GM23338 (cell line): ENCODE data around the gene TAF4. TPM values are rescaled to one million over a fixed set of nuclear protein-coding genes. Genes with fewer than 3 reads are reported as not detected.

ENCODE experiments used
- ATAC-seq: fragments of 200-7000 bp; cut with Tn5 transposase; 3 replicates; pipeline ENCODE4 v1.9.1; 2020
- DNase-seq: peaks from one replicate; pipeline ENCODE4 v3.0.0-alpha.2; 2015; ENCODE audit warnings: low spot score
- H2AFZ ChIP-seq: fragments of 200-600 bp; sonication (generic); 2 replicates; pipeline ENCODE4 v1.8.0; 2016; ENCODE audit warnings: antibody characterized with exemption, mild to moderate bottlenecking, moderate library complexity
- H3F3A ChIP-seq: fragments of 200-600 bp; sonication (generic); replicated peaks from 2 replicates; pipeline ENCODE4 v1.8.0; 2017; ENCODE audit warnings: antibody characterized with exemption, mixed run types, low read depth
- H3K27ac ChIP-seq: fragments of 200-600 bp; sonication (generic); 2 replicates; pipeline ENCODE4 v1.6.1; 2016; ENCODE audit warnings: low read depth
- H3K27me3 ChIP-seq: fragments of 200-600 bp; sonication (generic); 2 replicates; pipeline ENCODE4 v1.8.0; 2016; ENCODE audit warnings: mild to moderate bottlenecking, mixed run types, moderate library complexity; ENCODE audit not compliant: insufficient read depth
- H3K36me3 ChIP-seq: fragments of 200-600 bp; sonication (generic); 2 replicates; pipeline ENCODE4 v1.8.0; 2016; ENCODE audit warnings: mild to moderate bottlenecking; ENCODE audit not compliant: insufficient read depth
- H3K4me1 ChIP-seq: fragments of 200-600 bp; sonication (generic); 2 replicates; pipeline ENCODE4 v1.8.0; 2016; ENCODE audit warnings: mild to moderate bottlenecking, moderate library complexity; ENCODE audit not compliant: insufficient read depth
- H3K4me2 ChIP-seq: fragments of 200-600 bp; sonication (generic); 2 replicates; pipeline ENCODE4 v1.7.1; 2017; ENCODE audit warnings: mixed run types
- H3K4me3 ChIP-seq: fragments of 200-600 bp; sonication (generic); 2 replicates; pipeline ENCODE4 v1.6.1; 2016; ENCODE audit warnings: mixed run types
- H3K79me2 ChIP-seq: fragments of 200-600 bp; sonication (generic); replicated peaks from 2 replicates; pipeline ENCODE4 v1.8.0; 2017; ENCODE audit warnings: mild to moderate bottlenecking; ENCODE audit not compliant: insufficient read depth
- H3K9me2 ChIP-seq: fragments of 200-600 bp; sonication (generic); 2 replicates; pipeline ENCODE4 v1.8.0; 2017; ENCODE audit not compliant: insufficient read depth
- H4K20me1 ChIP-seq: fragments of 200-600 bp; sonication (generic); replicated peaks from 2 replicates; pipeline ENCODE4 v1.8.0; 2017; ENCODE audit warnings: mild to moderate bottlenecking; ENCODE audit not compliant: insufficient read depth
- H3K27ac Mint-ChIP-seq: 2 replicates; pipeline ENCODE4 v1.8.0; 2020; ENCODE audit warnings: inconsistent platforms, mild to moderate bottlenecking, moderate library complexity, mixed read lengths
- H3K27me3 Mint-ChIP-seq: 3 replicates; pipeline ENCODE4 v1.8.0; 2022; ENCODE audit warnings: low read depth, mild to moderate bottlenecking, moderate library complexity, mixed read lengths, inconsistent platforms; ENCODE audit not compliant: insufficient read depth, poor library complexity
- H3K36me3 Mint-ChIP-seq: 3 replicates; pipeline ENCODE4 v1.8.0; 2021; ENCODE audit warnings: low read depth, mild to moderate bottlenecking, inconsistent platforms, moderate library complexity, mixed read lengths
- H3K4me1 Mint-ChIP-seq: 3 replicates; pipeline ENCODE4 v1.8.0; 2020; ENCODE audit warnings: mild to moderate bottlenecking, inconsistent platforms, mixed read lengths
- H3K4me3 Mint-ChIP-seq: 3 replicates; pipeline ENCODE4 v1.8.0; 2021; ENCODE audit warnings: moderate library complexity, mild to moderate bottlenecking, inconsistent platforms, mixed read lengths
- H3K9me3 Mint-ChIP-seq: 3 replicates; pipeline ENCODE4 v1.8.0; 2020; ENCODE audit warnings: moderate library complexity, mild to moderate bottlenecking, inconsistent platforms, mixed read lengths
- CREB1 ChIP-seq: fragments of 250-450 bp; sonication (Bioruptor Pico); IDR thresholded peaks from 2 replicates; pipeline ENCODE4 v1.5.0; 2020; ENCODE audit warnings: low read depth, mild to moderate bottlenecking, moderate library complexity
- EZH2 ChIP-seq: fragments of 200-600 bp; sonication (generic); IDR thresholded peaks from one replicate; pipeline ENCODE4 v1.8.0; 2017; ENCODE audit warnings: antibody characterized with exemption, mild to moderate bottlenecking, low read depth; ENCODE audit not compliant: unreplicated experiment
- EZH2phosphoT487 ChIP-seq: fragments of 200-600 bp; sonication (generic); IDR thresholded peaks from one replicate; pipeline ENCODE4 v1.8.1; 2018; ENCODE audit warnings: antibody characterized with exemption; ENCODE audit not compliant: unreplicated experiment
- JUNB ChIP-seq: IDR thresholded peaks from one replicate; pipeline ENCODE4 v1.6.1; 2016; ENCODE audit warnings: antibody characterized with exemption; ENCODE audit not compliant: unreplicated experiment
- NANOG ChIP-seq: IDR thresholded peaks from 2 replicates; pipeline ENCODE4 v1.6.1; 2016; ENCODE audit warnings: antibody characterized with exemption, borderline replicate concordance
- POLR2AphosphoS5 ChIP-seq: IDR thresholded peaks from 2 replicates; pipeline ENCODE4 v1.6.1; 2016; ENCODE audit warnings: antibody characterized with exemption, low read depth
- STAT1 ChIP-seq: IDR thresholded peaks from one replicate; pipeline ENCODE4 v1.6.1; 2016; ENCODE audit warnings: antibody characterized with exemption; ENCODE audit not compliant: unreplicated experiment
- ZNF114 ChIP-seq: fragments of 250-450 bp; sonication (Bioruptor Pico); IDR thresholded peaks from 2 replicates; pipeline ENCODE4 v1.5.0; 2020; ENCODE audit warnings: mild to moderate bottlenecking, moderate library complexity
- ZNF331 ChIP-seq: fragments of 250-450 bp; sonication (Bioruptor Pico); IDR thresholded peaks from 2 replicates; pipeline ENCODE4 v1.5.0; 2020; ENCODE audit warnings: low read depth, mild to moderate bottlenecking, moderate library complexity
- polyA plus RNA-seq: library from polyadenylated mRNA; unstranded; fragments of >200 nt; fragmentation: Nextera tagmentation; extraction: Ambion mirVana; gene quantifications from 2 replicates; pipeline ENCODE4 v1.2.1, GENCODE V29; 2016
- total RNA-seq: library from RNA; depleted of rRNA; stranded (reverse); fragments of >200 nt; shearing (Covaris generic); gene quantifications from 2 replicates; pipeline ENCODE4 v1.2.3, GENCODE V29; 2014
- TF ChIP-seq, protein P1 (sequence below): fragments of 250-450 bp; sonication (Bioruptor Pico); IDR thresholded peaks from 2 replicates; pipeline ENCODE4 v1.5.0; 2020; ENCODE audit warnings: mild to moderate bottlenecking, moderate library complexity
- TF ChIP-seq, protein P2 (sequence below): IDR thresholded peaks from one replicate; pipeline ENCODE4 v1.6.1; 2018; ENCODE audit warnings: antibody characterized with exemption; ENCODE audit not compliant: unreplicated experiment
- TF ChIP-seq, protein P3 (sequence below): IDR thresholded peaks from 2 replicates; pipeline ENCODE4 v1.6.1; 2016; ENCODE audit warnings: antibody characterized with exemption
- TF ChIP-seq, protein P4 (sequence below), 2 experiments: fragments of 200-600 bp in 1 of 2; sonication (generic) in 1 of 2; conservative IDR thresholded peaks; 2 replicates each; pipeline versions ENCODE4 v1.5.1 to v1.6.1; 2016 to 2017; ENCODE audit warnings: antibody characterized with exemption in 2 of 2, low read depth in 2 of 2, mild to moderate bottlenecking in 2 of 2, moderate library complexity in 1 of 2

Gene TAF4
- total and polyA plus RNA-seq, 2 experiments from 2014 or later, result 7.2 to 60.0 TPM

GRCh38 chr20:61956396-61957342 lies 109.0 kb downstream of the TAF4 start:
- H3K27me3 Mint-ChIP-seq, result peaks cover 13% of the 10 kb centered on the region
- Histone ChIP-seq H3K4me3 (no peak overlapping the region), H3K4me1 (peaks cover under 1% of the 10 kb centered on the region), H4K20me1 (peaks cover 3% of the 10 kb centered on the region; the same call in 1 of the 2 replicates), H3K4me2 (no peak overlapping the region), H2AFZ (no peak overlapping the region), H3K79me2 (no peaks in the 10 kb centered on the region), H3K27me3 (no peaks in the 10 kb centered on the region), H3K36me3 (no peaks in the 10 kb centered on the region), H3K9me2 (no peaks in the 10 kb centered on the region), H3F3A (no peaks in the 10 kb centered on the region), H3K27ac (no peak overlapping the region)
- no peaks in the 10 kb centered on the region; the same call in 2 of the 3 replicates for H3K9me3 Mint-ChIP-seq
- peaks cover 27% of the 10 kb centered on the region for H3K4me1 Mint-ChIP-seq
- ATAC-seq (no peak), DNase-seq (no peak)
- no peak overlapping the region for H3K4me3 Mint-ChIP-seq
- no peak overlapping the region for H3K27ac Mint-ChIP-seq
- no peaks in the 10 kb centered on the region; the same call in 2 of the 3 replicates for H3K36me3 Mint-ChIP-seq
- TF ChIP-seq NANOG, result no peak
- no peak for TF ChIP-seq STAT1
- TF ChIP-seq EZH2, result no peak
- TF ChIP-seq ZNF114 (CRISPR knock-in tag), result no peak
- TF ChIP-seq, protein P1, sequence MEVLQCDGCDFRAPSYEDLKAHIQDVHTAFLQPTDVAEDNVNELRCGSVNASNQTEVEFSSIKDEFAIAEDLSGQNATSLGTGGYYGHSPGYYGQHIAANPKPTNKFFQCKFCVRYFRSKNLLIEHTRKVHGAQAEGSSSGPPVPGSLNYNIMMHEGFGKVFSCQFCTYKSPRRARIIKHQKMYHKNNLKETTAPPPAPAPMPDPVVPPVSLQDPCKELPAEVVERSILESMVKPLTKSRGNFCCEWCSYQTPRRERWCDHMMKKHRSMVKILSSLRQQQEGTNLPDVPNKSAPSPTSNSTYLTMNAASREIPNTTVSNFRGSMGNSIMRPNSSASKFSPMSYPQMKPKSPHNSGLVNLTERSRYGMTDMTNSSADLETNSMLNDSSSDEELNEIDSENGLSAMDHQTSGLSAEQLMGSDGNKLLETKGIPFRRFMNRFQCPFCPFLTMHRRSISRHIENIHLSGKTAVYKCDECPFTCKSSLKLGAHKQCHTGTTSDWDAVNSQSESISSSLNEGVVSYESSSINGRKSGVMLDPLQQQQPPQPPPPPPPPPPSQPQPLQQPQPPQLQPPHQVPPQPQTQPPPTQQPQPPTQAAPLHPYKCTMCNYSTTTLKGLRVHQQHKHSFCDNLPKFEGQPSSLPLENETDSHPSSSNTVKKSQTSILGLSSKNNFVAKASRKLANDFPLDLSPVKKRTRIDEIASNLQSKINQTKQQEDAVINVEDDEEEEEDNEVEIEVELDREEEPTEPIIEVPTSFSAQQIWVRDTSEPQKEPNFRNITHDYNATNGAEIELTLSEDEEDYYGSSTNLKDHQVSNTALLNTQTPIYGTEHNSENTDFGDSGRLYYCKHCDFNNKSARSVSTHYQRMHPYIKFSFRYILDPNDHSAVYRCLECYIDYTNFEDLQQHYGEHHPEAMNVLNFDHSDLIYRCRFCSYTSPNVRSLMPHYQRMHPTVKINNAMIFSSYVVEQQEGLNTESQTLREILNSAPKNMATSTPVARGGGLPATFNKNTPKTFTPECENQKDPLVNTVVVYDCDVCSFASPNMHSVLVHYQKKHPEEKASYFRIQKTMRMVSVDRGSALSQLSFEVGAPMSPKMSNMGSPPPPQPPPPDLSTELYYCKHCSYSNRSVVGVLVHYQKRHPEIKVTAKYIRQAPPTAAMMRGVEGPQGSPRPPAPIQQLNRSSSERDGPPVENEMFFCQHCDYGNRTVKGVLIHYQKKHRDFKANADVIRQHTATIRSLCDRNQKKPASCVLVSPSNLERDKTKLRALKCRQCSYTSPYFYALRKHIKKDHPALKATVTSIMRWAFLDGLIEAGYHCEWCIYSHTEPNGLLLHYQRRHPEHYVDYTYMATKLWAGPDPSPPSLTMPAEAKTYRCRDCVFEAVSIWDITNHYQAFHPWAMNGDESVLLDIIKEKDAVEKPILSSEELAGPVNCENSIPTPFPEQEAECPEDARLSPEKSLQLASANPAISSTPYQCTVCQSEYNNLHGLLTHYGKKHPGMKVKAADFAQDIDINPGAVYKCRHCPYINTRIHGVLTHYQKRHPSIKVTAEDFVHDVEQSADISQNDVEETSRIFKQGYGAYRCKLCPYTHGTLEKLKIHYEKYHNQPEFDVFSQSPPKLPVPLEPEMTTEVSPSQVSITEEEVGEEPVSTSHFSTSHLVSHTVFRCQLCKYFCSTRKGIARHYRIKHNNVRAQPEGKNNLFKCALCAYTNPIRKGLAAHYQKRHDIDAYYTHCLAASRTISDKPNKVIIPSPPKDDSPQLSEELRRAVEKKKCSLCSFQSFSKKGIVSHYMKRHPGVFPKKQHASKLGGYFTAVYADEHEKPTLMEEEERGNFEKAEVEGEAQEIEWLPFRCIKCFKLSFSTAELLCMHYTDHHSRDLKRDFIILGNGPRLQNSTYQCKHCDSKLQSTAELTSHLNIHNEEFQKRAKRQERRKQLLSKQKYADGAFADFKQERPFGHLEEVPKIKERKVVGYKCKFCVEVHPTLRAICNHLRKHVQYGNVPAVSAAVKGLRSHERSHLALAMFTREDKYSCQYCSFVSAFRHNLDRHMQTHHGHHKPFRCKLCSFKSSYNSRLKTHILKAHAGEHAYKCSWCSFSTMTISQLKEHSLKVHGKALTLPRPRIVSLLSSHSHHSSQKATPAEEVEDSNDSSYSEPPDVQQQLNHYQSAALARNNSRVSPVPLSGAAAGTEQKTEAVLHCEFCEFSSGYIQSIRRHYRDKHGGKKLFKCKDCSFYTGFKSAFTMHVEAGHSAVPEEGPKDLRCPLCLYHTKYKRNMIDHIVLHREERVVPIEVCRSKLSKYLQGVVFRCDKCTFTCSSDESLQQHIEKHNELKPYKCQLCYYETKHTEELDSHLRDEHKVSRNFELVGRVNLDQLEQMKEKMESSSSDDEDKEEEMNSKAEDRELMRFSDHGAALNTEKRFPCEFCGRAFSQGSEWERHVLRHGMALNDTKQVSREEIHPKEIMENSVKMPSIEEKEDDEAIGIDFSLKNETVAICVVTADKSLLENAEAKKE, result no peak
- no peak for TF ChIP-seq ZNF331
- TF ChIP-seq, protein P2, sequence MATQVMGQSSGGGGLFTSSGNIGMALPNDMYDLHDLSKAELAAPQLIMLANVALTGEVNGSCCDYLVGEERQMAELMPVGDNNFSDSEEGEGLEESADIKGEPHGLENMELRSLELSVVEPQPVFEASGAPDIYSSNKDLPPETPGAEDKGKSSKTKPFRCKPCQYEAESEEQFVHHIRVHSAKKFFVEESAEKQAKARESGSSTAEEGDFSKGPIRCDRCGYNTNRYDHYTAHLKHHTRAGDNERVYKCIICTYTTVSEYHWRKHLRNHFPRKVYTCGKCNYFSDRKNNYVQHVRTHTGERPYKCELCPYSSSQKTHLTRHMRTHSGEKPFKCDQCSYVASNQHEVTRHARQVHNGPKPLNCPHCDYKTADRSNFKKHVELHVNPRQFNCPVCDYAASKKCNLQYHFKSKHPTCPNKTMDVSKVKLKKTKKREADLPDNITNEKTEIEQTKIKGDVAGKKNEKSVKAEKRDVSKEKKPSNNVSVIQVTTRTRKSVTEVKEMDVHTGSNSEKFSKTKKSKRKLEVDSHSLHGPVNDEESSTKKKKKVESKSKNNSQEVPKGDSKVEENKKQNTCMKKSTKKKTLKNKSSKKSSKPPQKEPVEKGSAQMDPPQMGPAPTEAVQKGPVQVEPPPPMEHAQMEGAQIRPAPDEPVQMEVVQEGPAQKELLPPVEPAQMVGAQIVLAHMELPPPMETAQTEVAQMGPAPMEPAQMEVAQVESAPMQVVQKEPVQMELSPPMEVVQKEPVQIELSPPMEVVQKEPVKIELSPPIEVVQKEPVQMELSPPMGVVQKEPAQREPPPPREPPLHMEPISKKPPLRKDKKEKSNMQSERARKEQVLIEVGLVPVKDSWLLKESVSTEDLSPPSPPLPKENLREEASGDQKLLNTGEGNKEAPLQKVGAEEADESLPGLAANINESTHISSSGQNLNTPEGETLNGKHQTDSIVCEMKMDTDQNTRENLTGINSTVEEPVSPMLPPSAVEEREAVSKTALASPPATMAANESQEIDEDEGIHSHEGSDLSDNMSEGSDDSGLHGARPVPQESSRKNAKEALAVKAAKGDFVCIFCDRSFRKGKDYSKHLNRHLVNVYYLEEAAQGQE, result no peak
- TF ChIP-seq, protein P3, sequence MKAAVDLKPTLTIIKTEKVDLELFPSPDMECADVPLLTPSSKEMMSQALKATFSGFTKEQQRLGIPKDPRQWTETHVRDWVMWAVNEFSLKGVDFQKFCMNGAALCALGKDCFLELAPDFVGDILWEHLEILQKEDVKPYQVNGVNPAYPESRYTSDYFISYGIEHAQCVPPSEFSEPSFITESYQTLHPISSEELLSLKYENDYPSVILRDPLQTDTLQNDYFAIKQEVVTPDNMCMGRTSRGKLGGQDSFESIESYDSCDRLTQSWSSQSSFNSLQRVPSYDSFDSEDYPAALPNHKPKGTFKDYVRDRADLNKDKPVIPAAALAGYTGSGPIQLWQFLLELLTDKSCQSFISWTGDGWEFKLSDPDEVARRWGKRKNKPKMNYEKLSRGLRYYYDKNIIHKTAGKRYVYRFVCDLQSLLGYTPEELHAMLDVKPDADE, result no peak
- TF ChIP-seq, protein P4, sequence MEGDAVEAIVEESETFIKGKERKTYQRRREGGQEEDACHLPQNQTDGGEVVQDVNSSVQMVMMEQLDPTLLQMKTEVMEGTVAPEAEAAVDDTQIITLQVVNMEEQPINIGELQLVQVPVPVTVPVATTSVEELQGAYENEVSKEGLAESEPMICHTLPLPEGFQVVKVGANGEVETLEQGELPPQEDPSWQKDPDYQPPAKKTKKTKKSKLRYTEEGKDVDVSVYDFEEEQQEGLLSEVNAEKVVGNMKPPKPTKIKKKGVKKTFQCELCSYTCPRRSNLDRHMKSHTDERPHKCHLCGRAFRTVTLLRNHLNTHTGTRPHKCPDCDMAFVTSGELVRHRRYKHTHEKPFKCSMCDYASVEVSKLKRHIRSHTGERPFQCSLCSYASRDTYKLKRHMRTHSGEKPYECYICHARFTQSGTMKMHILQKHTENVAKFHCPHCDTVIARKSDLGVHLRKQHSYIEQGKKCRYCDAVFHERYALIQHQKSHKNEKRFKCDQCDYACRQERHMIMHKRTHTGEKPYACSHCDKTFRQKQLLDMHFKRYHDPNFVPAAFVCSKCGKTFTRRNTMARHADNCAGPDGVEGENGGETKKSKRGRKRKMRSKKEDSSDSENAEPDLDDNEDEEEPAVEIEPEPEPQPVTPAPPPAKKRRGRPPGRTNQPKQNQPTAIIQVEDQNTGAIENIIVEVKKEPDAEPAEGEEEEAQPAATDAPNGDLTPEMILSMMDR (conservative IDR thresholded peaks at IDR 0.05; ENCODE audit: low read depth in 2 of 2), result no peak
- no peak for TF ChIP-seq EZH2phosphoT487
- TF ChIP-seq POLR2AphosphoS5, result no peak
- no peak for TF ChIP-seq JUNB
- TF ChIP-seq CREB1 (CRISPR knock-in tag), result no peak
